CD14-positive monocyte (primary cell): ENCODE data around the gene DMBT1. TPM values are rescaled to one million over a fixed set of nuclear protein-coding genes. Genes with fewer than 3 reads are reported as not detected.

Source experiments
- DNase-seq, 3 donors: peaks; one replicate each; pipeline ENCODE4 v3.0.0-alpha.2; 2011 to 2022
- H2AFZ ChIP-seq: 2 replicates; pipeline ENCODE4 v1.6.0; 2012; ENCODE audit warnings: mild to moderate bottlenecking, low read depth, low read length, inconsistent platforms; ENCODE audit not compliant: insufficient read depth, poor library complexity, severe bottlenecking
- H3K27ac ChIP-seq, 2 donors: 1 replicate in 1 of 2; 2 replicates in 1 of 2; pipeline ENCODE4 v1.5.1; 2012 to 2013; ENCODE audit warnings: low read length in 2 of 2, control low read depth in 1 of 2, inconsistent platforms in 1 of 2, low read depth in 1 of 2, mild to moderate bottlenecking in 1 of 2
- H3K27me3 ChIP-seq, 2 donors: one replicate each; pipeline versions ENCODE4 v1.6.0 to v1.6.1; 2011 to 2013; ENCODE audit warnings: low read length in 2 of 2; ENCODE audit not compliant: control insufficient read depth in 2 of 2, insufficient read depth in 2 of 2
- H3K36me3 ChIP-seq, 2 donors: replicated peaks in 1 of 2; 1 replicate in 1 of 2; 2 replicates in 1 of 2; pipeline versions ENCODE4 v1.5.1 to v1.6.1; 2012 to 2013; ENCODE audit warnings: low read length in 2 of 2, control low read depth in 1 of 2, inconsistent platforms in 1 of 2, mild to moderate bottlenecking in 1 of 2; ENCODE audit not compliant: insufficient read depth in 2 of 2, control insufficient read depth in 1 of 2
- H3K4me1 ChIP-seq, 2 donors: 1 replicate in 1 of 2; 2 replicates in 1 of 2; pipeline versions ENCODE4 v1.5.1 to v1.6.1; 2012 to 2013; ENCODE audit warnings: low read length in 2 of 2, control low read depth in 1 of 2, inconsistent platforms in 1 of 2, mild to moderate bottlenecking in 1 of 2, moderate library complexity in 1 of 2; ENCODE audit not compliant: insufficient read depth in 2 of 2, control insufficient read depth in 1 of 2
- H3K4me2 ChIP-seq: replicated peaks from 2 replicates; pipeline ENCODE3; 2012; ENCODE audit warnings: low read length, moderate library complexity, mild to moderate bottlenecking; ENCODE audit not compliant: poor library complexity, severe bottlenecking; ENCODE audit errors: extremely low read depth
- H3K4me3 ChIP-seq, 3 experiments: fragments of 200-600 bp in 1 of 3; sonication (generic) in 1 of 3; replicated peaks in 1 of 3; 1 replicate in 2 of 3; 2 replicates in 1 of 3; pipeline ENCODE4 v1.5.1; 2011 to 2013; ENCODE audit warnings: low read length in 3 of 3, mild to moderate bottlenecking in 3 of 3, control low read depth in 2 of 3, low read depth in 2 of 3, inconsistent platforms in 1 of 3, moderate library complexity in 1 of 3
- H3K79me2 ChIP-seq: 2 replicates; pipeline ENCODE4 v1.6.0; 2012; ENCODE audit warnings: mild to moderate bottlenecking, control low read depth, inconsistent platforms, low read length, moderate library complexity; ENCODE audit not compliant: insufficient read depth
- H3K9ac ChIP-seq: 2 replicates; pipeline ENCODE4 v1.6.0; 2017; ENCODE audit warnings: low read length, mild to moderate bottlenecking; ENCODE audit not compliant: insufficient read depth, poor library complexity, severe bottlenecking
- H3K9me3 ChIP-seq, 2 donors: replicated peaks in 1 of 2; 1 replicate in 1 of 2; 2 replicates in 1 of 2; pipeline versions ENCODE4 v1.5.1 to v1.6.1; 2012 to 2013; ENCODE audit warnings: low read length in 2 of 2, control low read depth in 1 of 2; ENCODE audit not compliant: control insufficient read depth in 1 of 2, insufficient read depth in 1 of 2
- H4K20me1 ChIP-seq: 2 replicates; pipeline ENCODE4 v1.6.0; 2012; ENCODE audit warnings: mild to moderate bottlenecking, low read length, control low read depth, moderate library complexity; ENCODE audit not compliant: insufficient read depth
- H3K27ac Mint-ChIP-seq, 7 donors: one replicate each; pipeline ENCODE4 v1.8.0; 2020; ENCODE audit warnings: mild to moderate bottlenecking in 7 of 7, mixed read lengths in 7 of 7, moderate library complexity in 6 of 7, inconsistent platforms in 2 of 7
- H3K27me3 Mint-ChIP-seq, 3 donors: one replicate each; pipeline ENCODE4 v1.8.0; 2021 to 2022; ENCODE audit warnings: low read depth in 3 of 3, mild to moderate bottlenecking in 3 of 3, mixed read lengths in 3 of 3, moderate library complexity in 3 of 3, inconsistent platforms in 1 of 3
- H3K36me3 Mint-ChIP-seq, 2 donors: one replicate each; pipeline ENCODE4 v1.8.0; 2020; ENCODE audit warnings: mixed read lengths in 2 of 2, inconsistent platforms in 1 of 2, mild to moderate bottlenecking in 1 of 2
- H3K4me1 Mint-ChIP-seq: one replicate; pipeline ENCODE4 v1.8.0; 2020; ENCODE audit warnings: mild to moderate bottlenecking, mixed read lengths
- H3K4me3 Mint-ChIP-seq, 2 donors: one replicate each; pipeline ENCODE4 v1.8.0; 2020; ENCODE audit warnings: mild to moderate bottlenecking in 2 of 2, mixed read lengths in 2 of 2, moderate library complexity in 1 of 2
- H3K9me3 Mint-ChIP-seq, 7 donors: one replicate each; pipeline ENCODE4 v1.8.0; 2020 to 2022; ENCODE audit warnings: mixed read lengths in 7 of 7, mild to moderate bottlenecking in 6 of 7, moderate library complexity in 6 of 7, inconsistent platforms in 2 of 7
- CTCF ChIP-seq: fragments of 200-600 bp; IDR thresholded peaks from one replicate; pipeline ENCODE4 v1.8.0; 2022; ENCODE audit warnings: antibody characterized with exemption, mild to moderate bottlenecking
- WGBS: methylation state at CpG from one replicate; pipeline ENCODE4 v1.1.5; 2013; ENCODE audit warnings: missing lambda C conversion rate; ENCODE audit not compliant: insufficient coverage; 5-methylcytosine and 5-hydroxymethylcytosine counted together
- intact Hi-C, 2 donors: fragments of 100-400 bp; cut with micrococcal nuclease; formaldehyde crosslinking; loops; one replicate each; pipeline versions ENCODE4 v1.15.0 to v1.15.1; 2023
- polyA plus RNA-seq, 3 donors: library from polyadenylated mRNA; depleted of rRNA in 1 of 3; unstranded in 2 of 3; stranded (reverse) in 1 of 3; fragments of 300-500 nt in 2 of 3; fragments of >200 nt in 1 of 3; fragmentation: Illumina TruSeq in 2 of 3; gene quantifications; 1 replicate in 2 of 3; 2 replicates in 1 of 3; pipeline ENCODE4 v1.2.3, GENCODE V29; 2012 to 2021

DMBT1 gene
- polyA plus RNA-seq, 3 donors: not detected

- Histone ChIP-seq H2AFZ (no peak overlapping the region), H3K36me3 (no peaks in the 10 kb centered on the region), H3K79me2 (no peaks in the 10 kb centered on the region), H3K9me3 (no peaks in the 10 kb centered on the region), H3K4me1 (no peaks in the 10 kb centered on the region), H3K9ac (no peak overlapping the region), H3K27me3 (no peaks in the 10 kb centered on the region), H3K27ac (no peak overlapping the region), H3K4me3 (no peak overlapping the region), H4K20me1 (no peaks in the 10 kb centered on the region), H3K4me2 (no peak overlapping the region)
- H3K27me3 Mint-ChIP-seq: peaks cover 0 to 5% (median 4%) of the 10 kb centered on the region in 3 donors
- no peaks in the 10 kb centered on the region for H3K4me1 Mint-ChIP-seq
- no peaks in the 10 kb centered on the region for H3K36me3 Mint-ChIP-seq
- intact Hi-C loops: no loop called here
- no peak overlapping the region for H3K27ac Mint-ChIP-seq
- no peak for TF ChIP-seq CTCF
- 71% methylated on average over 1 of the region's 7 CpGs for WGBS
- H3K9me3 Mint-ChIP-seq: peaks cover 0 to 2% (median 0%) of the 10 kb centered on the region in 7 donors
- DNase-seq: no peak
- H3K4me3 Mint-ChIP-seq: no peak overlapping the region
Measured at GRCh38 chr10:122665329-122665860, 104.8 kb downstream of the DMBT1 start.

- TF ChIP-seq CTCF: no peak
- Histone ChIP-seq H4K20me1 (no peaks in the 10 kb centered on the region), H3K27me3 (no peaks in the 10 kb centered on the region), H3K27ac (no peak overlapping the region), H3K79me2 (no peaks in the 10 kb centered on the region), H3K4me1 (no peaks in the 10 kb centered on the region), H3K4me2 (no peak overlapping the region), H3K36me3 (no peaks in the 10 kb centered on the region), H3K4me3 (no peak overlapping the region), H2AFZ (no peak overlapping the region), H3K9ac (no peak overlapping the region), H3K9me3 (no peaks in the 10 kb centered on the region)
- no peaks in the 10 kb centered on the region for H3K36me3 Mint-ChIP-seq
- intact Hi-C loops: no loop called here
- H3K9me3 Mint-ChIP-seq: peaks cover 0 to 2% (median 0%) of the 10 kb centered on the region in 7 donors
- peaks cover 0 to 5% (median 4%) of the 10 kb centered on the region in 3 donors for H3K27me3 Mint-ChIP-seq
- DNase-seq: no peak
- no peak overlapping the region for H3K27ac Mint-ChIP-seq
- no CpG with 5 or more reads among the region's 4 CpGs for WGBS
- no peaks in the 10 kb centered on the region for H3K4me1 Mint-ChIP-seq
- no peak overlapping the region for H3K4me3 Mint-ChIP-seq
Measured at GRCh38 chr10:122665946-122666345, 105.4 kb downstream of the DMBT1 start.
